HG03159 (cell line): ENCODE results near the gene NRAS.

Source experiments
- ATAC-seq: cut with Tn5 transposase; IDR thresholded peaks from one replicate; pipeline ENCODE4 v1.9.1; 2021; ENCODE audit warnings: mild to moderate bottlenecking, moderate library complexity; ENCODE audit not compliant: unreplicated experiment

Gene NRAS

GRCh38 chr1:114728553-114728952 is 12.0 kb upstream of the NRAS start:
- ATAC-seq: no peak

GRCh38 chr1:114725230-114725629 is 8.7 kb upstream of the NRAS start:
- ATAC-seq: no peak

GRCh38 chr1:114723915-114724314 is 7.3 kb upstream of the NRAS start:
- no peak for ATAC-seq

- no peak for ATAC-seq
Observed at GRCh38 chr1:114723457-114723856, 6.9 kb upstream of the NRAS start.

- no peak for ATAC-seq
Observed at GRCh38 chr1:114720492-114720891, 3.9 kb upstream of the NRAS start.

GRCh38 chr1:114719424-114719787 is 2.8 kb upstream of the NRAS start:
- ATAC-seq: no peak

GRCh38 chr1:114718661-114719423 is 2.3 kb upstream of the NRAS start:
- no peak for ATAC-seq

- no peak for ATAC-seq
Observed at GRCh38 chr1:114715952-114716303, 643 bp downstream of the NRAS start.

- ATAC-seq: no peak
Observed at GRCh38 chr1:114712977-114713376, 3.6 kb downstream of the NRAS start.

GRCh38 chr1:114710360-114710759 is 6.2 kb downstream of the NRAS start:
- ATAC-seq: no peak

- no peak for ATAC-seq
Observed at GRCh38 chr1:114707604-114708003, 9.0 kb downstream of the NRAS start.

GRCh38 chr1:114703242-114703641 is 13.3 kb downstream of the NRAS start:
- no peak for ATAC-seq

- ATAC-seq: no peak
Observed at GRCh38 chr1:114702737-114703136, 13.8 kb downstream of the NRAS start.

- ATAC-seq: no peak
Observed at GRCh38 chr1:114701931-114702330, 14.6 kb downstream of the NRAS start.

- no peak for ATAC-seq
Observed at GRCh38 chr1:114700036-114700600, 16.5 kb downstream of the NRAS start.

GRCh38 chr1:114696810-114697209 is 19.8 kb downstream of the NRAS start:
- no peak for ATAC-seq

- ATAC-seq: no peak
Observed at GRCh38 chr1:114695430-114696058, 21.0 kb downstream of the NRAS start, which contains the start of gene AMPD1. Gene AMPD1 (minus strand): TSS chr1:114695546. CDS start chr1:114695471, 75 bp downstream.

- ATAC-seq: no peak
Observed at GRCh38 chr1:114694540-114695310, 21.8 kb downstream of the NRAS start.

GRCh38 chr1:114692947-114693346 is 23.6 kb downstream of the NRAS start:
- no peak for ATAC-seq

- ATAC-seq: no peak
Observed at GRCh38 chr1:114691061-114691460, 25.5 kb downstream of the NRAS start.

- no peak for ATAC-seq
Observed at GRCh38 chr1:114690148-114690547, 26.4 kb downstream of the NRAS start.

- no peak for ATAC-seq
Observed at GRCh38 chr1:114688526-114688925, 28.0 kb downstream of the NRAS start.
